Measurements from ENCODE around the gene ODAD4.
"Not testable (repeated sequence)": the region's sequence is repeated elsewhere in the genome, so short reads cannot be mapped to it uniquely, and the experiment has no call there.

ODAD4 gene

GRCh38 chr17:42001729-42002128 lies 71.3 kb downstream of the ODAD4 start:
- DNase-seq (ENCODE audit: low read depth in 2 of 2), result no peak

DNA sequence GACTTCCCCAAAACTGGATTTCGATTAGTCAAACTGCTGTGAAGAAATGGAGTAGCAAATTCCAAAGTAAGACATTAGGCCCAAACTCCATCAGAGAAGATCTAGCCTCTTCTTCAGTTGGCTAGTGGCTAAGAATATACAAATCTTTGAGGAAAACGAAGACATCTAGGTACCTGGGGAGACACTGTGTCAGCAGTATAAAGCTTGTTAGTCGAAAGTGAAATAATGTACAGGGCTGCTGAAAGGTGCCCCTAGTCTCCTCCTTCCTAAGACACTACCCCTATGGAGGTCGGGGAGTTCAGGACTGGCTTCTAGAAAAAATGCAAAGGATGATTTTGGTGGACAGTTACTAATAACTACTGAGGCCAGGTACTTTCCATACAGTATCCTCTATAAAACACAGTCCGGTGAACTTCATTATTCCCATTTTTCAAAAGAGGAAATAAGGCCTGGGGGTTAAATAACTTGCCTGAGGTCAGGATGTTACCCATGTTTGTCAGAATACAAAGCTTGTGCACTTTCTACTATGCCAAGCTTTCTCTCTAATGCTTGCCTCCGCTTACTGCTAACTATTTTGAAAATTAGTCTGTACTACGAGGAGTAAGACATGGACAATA lies 71.9 kb downstream of the ODAD4 start:
- DNase-seq (ENCODE audit: low read depth in 2 of 2), result no peak

GRCh38 chr17:42002792-42003301 lies 72.4 kb downstream of the ODAD4 start:
- no peak for DNase-seq (ENCODE audit: low read depth in 2 of 2)

GRCh38 chr17:42005166-42005565 lies 74.7 kb downstream of the ODAD4 start:
- peak in 1 of 2 experiments; percentile 25 for DNase-seq (ENCODE audit: low read depth in 2 of 2)

GRCh38 chr17:42009170-42009569 lies 78.8 kb downstream of the ODAD4 start:
- no peak for DNase-seq (ENCODE audit: low read depth in 2 of 2)

DNA sequence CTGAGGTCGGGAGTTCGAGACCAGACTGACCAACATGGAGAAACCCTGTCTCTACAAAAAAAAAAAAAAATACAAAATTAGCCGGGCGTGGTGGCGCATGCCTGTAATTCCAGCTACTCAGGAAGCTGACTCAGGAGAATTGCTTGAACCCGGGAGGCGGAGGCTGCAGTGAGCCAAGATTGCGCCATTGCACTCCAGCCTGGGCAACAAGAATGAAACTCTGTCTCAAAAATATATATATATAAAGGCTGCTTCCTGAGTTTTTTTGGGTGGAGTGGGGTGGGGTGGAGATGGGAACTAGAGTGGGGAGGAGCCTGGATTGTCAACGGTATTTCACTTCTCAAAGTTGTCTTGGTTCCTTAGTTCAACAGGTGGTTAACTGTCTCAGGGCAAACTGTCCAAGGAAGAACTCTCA lies 79.9 kb downstream of the ODAD4 start:
- DNase-seq (ENCODE audit: low read depth in 2 of 2), result not testable (repeated sequence)

GRCh38 chr17:42010898-42011516 lies 80.6 kb downstream of the ODAD4 start:
- no peak for DNase-seq (ENCODE audit: low read depth in 2 of 2)

- DNase-seq (ENCODE audit: low read depth in 2 of 2), result not testable (repeated sequence)
These were observed 81.9 kb downstream of the ODAD4 start for GRCh38 chr17:42012363-42012762.

DNA sequence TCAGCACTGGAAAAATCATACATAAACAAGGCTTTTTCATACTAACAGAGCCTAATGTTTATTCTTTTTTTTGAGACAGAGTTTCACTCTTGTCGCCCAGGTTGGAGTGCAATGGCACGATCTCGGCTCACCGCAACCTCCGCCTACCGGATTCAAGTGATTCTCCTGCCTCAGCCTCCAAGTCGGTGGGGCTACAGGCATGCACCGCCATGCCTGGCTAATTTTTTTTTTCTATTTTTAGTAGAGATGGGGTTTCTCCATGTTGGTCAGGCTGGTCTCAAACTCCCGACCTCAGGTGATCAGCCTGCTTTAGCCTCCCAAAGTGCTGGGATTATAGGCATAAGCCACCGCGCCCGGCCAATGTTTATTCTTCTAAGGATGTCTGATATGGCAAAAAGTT lies 83.3 kb downstream of the ODAD4 start:
- DNase-seq (ENCODE audit: low read depth in 2 of 2), result not testable (repeated sequence)
